Esophagus muscularis mucosa (tissue), 3 donors: ENCODE results near the gene RTEL1.

Experiments used
- CTCF ChIP-seq, 3 experiments: fragments of 200-600 bp in 2 of 3; fragments of 450-650 bp in 1 of 3; sonication (generic) in 2 of 3; IDR thresholded peaks; one replicate each; pipeline ENCODE4 v1.5.1; 2017 to 2019; ENCODE audit warnings: antibody characterized with exemption in 3 of 3, mild to moderate bottlenecking in 2 of 3, moderate library complexity in 1 of 3
- EP300 ChIP-seq: sonication (generic); formaldehyde crosslinking; IDR thresholded peaks from one replicate; pipeline ENCODE4 v1.6.1; 2017; ENCODE audit warnings: antibody characterized with exemption

- TF ChIP-seq CTCF (IDR thresholded peaks at IDR 0.05): no peak
- TF ChIP-seq EP300: no peak
These were observed 2.9 kb upstream of the RTEL1 start for GRCh38 chr20:63655249-63655648.
